GM21526 (cell line): ENCODE results near the gene COL25A1.
"Not testable (repeated sequence)": the region's sequence is repeated elsewhere in the genome, so short reads cannot be mapped to it uniquely, and the experiment has no call there.

Experiments used
- ATAC-seq: cut with Tn5 transposase; IDR thresholded peaks from one replicate; pipeline ENCODE4 v1.9.1; 2021; ENCODE audit warnings: moderate library complexity; ENCODE audit not compliant: unreplicated experiment, low FRiP score

The COL25A1 gene

GRCh38 chr4:108887034-108887433 is 415.4 kb downstream of the COL25A1 start:
- no peak for ATAC-seq

- ATAC-seq: no peak
These were observed 417.2 kb downstream of the COL25A1 start for GRCh38 chr4:108885211-108885610.

- ATAC-seq: no peak
These were observed 417.9 kb downstream of the COL25A1 start for GRCh38 chr4:108884596-108884995.

- no peak for ATAC-seq
These were observed 420.5 kb downstream of the COL25A1 start for GRCh38 chr4:108881986-108882385.

GRCh38 chr4:108881190-108881589 is 421.3 kb downstream of the COL25A1 start:
- ATAC-seq: no peak

GRCh38 chr4:108878806-108879205 is 423.7 kb downstream of the COL25A1 start:
- ATAC-seq: no peak

GRCh38 chr4:108877821-108878220 is 424.6 kb downstream of the COL25A1 start:
- no peak for ATAC-seq

GRCh38 chr4:108874806-108875205 is 427.7 kb downstream of the COL25A1 start:
- ATAC-seq: no peak

GRCh38 chr4:108869970-108870369 is 432.5 kb downstream of the COL25A1 start:
- ATAC-seq: not testable (repeated sequence)

- ATAC-seq: no peak
These were observed 433.7 kb downstream of the COL25A1 start for GRCh38 chr4:108868606-108869227.

GRCh38 chr4:108867476-108867875 is 435.0 kb downstream of the COL25A1 start:
- ATAC-seq: no peak

GRCh38 chr4:108861334-108861733 is 441.1 kb downstream of the COL25A1 start:
- no peak for ATAC-seq

- ATAC-seq: no peak
These were observed 447.7 kb downstream of the COL25A1 start for GRCh38 chr4:108854786-108855185.

- no peak for ATAC-seq
These were observed 449.8 kb downstream of the COL25A1 start for GRCh38 chr4:108852691-108853090.

- no peak for ATAC-seq
These were observed 451.1 kb downstream of the COL25A1 start for GRCh38 chr4:108851366-108851765.

GRCh38 chr4:108850219-108850649 is 452.2 kb downstream of the COL25A1 start:
- no peak for ATAC-seq

- peak; percentile 95 for ATAC-seq
These were observed 452.8 kb downstream of the COL25A1 start for GRCh38 chr4:108849611-108850168.

GRCh38 chr4:108846568-108846967 is 455.9 kb downstream of the COL25A1 start:
- no peak for ATAC-seq

- ATAC-seq: no peak
These were observed 462.0 kb downstream of the COL25A1 start for GRCh38 chr4:108840426-108840975.

- ATAC-seq: no peak
These were observed 463.1 kb downstream of the COL25A1 start for GRCh38 chr4:108839333-108839732.

GRCh38 chr4:108838451-108838850 is 464.0 kb downstream of the COL25A1 start:
- ATAC-seq: no peak

GRCh38 chr4:108834835-108835384 is 467.5 kb downstream of the COL25A1 start:
- ATAC-seq: no peak
